Glomerular endothelial cell (primary cell): ENCODE measurements around the gene SCIMP. TPM values are rescaled to one million over a fixed set of nuclear protein-coding genes. Genes with fewer than 3 reads are reported as not detected.
A peak's percentile ranks its signal among the peaks of the same experiment; 100 is the strongest.
"Not testable (repeated sequence)": the region's sequence is repeated elsewhere in the genome, so short reads cannot be mapped to it uniquely, and the experiment has no call there.

ENCODE experiments used
- DNase-seq: peaks from one replicate; pipeline ENCODE4 v3.0.0-alpha.2; 2011; ENCODE audit warnings: low read depth, low spot score; ENCODE audit errors: extremely low read depth
- total RNA-seq: library from RNA; depleted of rRNA; stranded (reverse); fragments of >200 nt; gene quantifications from 2 replicates; pipeline ENCODE4 v1.2.3, GENCODE V29; 2015

Gene SCIMP
- total RNA-seq, 1 donor from 2014 or later = not detected

DNA sequence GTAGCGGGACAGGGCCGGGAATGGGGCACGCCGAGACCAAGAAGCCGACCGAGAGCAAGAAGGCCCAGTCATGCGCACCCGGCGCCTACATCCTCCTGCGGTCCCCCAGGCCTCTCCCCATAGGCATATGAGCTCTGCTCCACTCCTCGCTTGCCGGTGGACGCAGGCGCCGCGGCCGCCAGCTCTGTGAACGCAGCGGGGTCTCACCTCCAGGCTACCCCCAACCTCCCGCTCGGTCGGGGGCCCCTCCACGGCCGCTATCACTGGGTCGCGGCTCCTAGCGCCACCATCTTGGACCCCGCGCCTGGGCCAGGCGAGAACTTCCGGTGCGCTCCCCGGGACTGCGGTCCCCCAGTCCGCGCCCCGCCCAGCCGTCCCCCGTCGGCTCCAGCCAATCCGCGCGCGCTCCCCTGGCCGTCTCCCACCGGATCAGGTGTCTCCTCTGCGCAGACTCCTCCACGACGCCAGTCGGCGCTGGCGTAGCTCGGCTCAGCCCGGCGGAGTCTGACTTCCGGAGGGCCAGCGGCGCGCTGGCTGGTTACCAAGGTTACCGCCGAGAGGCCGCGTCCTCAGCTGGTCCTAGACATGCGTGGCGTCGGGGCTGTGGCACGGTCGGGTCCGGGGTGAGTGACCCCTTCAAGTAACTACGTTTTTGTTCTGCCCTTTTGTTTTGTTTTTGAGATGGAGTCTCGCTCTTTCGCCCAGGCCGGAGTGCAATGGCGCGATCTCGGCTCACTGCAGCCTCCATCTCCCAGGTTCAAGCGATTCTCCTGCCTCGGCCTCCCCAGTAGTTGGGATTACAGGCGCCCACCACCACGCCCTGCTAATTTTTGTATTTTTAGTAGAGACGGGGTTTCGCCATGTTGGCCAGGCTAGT, 42.9 kb downstream of the SCIMP start, which contains the start of gene ZNF594:
TSS of gene ZNF594 (minus strand) at position 328 of the 877 bp plus-strand sequence. CDS start 7,612 bp downstream, outside the sequence.
- peak; percentile 27 for DNase-seq

GRCh38 chr17:5184288-5184687, 50.4 kb downstream of the SCIMP start:
- no peak for DNase-seq

GRCh38 chr17:5183410-5183793, 51.3 kb downstream of the SCIMP start:
- DNase-seq = no peak

DNA sequence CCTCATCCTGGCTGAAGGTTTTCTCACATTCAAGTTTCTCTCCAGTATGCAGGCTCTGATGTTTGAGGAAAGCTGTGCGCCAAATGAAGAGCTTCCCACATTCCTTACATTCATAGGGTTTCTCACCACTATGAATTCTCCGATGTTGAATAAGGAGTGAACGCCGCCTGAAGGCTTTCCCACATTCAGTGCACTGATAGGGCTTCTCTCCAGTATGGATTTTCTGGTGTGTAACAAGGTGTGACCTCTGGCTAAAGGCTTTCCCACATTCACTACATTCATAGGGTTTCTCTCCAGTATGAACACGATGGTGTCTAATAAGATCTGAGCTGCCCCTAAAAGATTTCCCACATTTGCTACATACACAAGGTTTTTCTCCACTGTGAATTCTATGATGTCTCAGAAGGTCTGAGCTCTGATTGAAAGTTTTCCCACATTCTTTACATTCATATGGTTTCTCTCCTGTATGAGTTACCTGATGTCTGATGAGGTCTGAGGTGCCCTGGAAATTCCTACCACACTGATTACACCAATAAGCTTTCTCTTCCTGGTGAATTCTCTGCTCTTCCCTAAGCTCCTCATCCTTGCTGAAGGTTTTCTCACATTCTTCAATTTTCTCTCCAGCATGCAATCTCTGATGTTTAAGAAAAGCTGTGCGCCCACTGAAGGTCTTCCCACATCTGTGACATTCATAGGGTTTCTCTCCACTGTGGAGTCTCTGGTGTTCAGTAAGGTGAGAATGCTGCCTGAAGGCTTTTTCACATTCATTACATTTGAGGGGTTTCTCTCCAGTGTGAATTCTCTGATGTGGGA, 51.9 kb downstream of the SCIMP start:
- no peak for DNase-seq

DNA sequence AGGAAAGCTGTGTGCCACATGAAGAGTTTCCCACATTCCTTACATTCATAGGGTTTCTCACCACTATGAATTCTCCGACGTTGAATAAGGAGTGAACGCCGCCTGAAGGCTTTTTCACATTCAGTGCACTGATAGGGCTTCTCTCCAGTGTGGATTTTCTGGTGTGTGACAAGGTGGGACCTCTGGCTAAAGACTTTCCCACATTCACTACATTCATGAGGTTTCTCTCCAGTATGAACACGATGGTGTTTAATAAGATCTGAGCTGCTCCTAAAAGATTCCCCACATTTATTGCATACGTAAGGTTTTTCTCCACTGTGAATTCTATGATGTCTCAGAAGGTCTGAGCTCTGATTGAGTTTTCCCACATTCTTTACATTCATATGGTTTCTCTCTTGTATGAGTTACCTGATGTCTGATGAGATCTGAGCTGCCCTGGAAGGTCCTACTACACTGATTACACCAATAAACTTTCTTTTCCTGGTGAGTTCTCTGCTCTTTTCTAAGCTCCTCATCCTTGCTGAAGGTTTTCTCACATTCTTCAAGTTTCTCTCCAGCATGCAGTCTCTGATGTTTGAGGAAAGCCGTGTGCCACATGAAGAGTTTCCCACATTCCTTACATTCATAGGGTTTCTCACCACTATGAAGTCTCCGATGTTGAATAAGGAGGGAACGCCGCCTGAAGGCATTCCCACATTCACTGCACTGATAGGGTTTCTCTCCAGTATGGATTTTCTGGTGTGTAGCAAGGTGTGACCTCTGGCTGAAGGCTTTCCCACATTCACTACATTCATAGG, 53.0 kb downstream of the SCIMP start:
- DNase-seq = no peak

- no peak for DNase-seq
Measured at GRCh38 chr17:5179003-5179402, 55.7 kb downstream of the SCIMP start.

DNA sequence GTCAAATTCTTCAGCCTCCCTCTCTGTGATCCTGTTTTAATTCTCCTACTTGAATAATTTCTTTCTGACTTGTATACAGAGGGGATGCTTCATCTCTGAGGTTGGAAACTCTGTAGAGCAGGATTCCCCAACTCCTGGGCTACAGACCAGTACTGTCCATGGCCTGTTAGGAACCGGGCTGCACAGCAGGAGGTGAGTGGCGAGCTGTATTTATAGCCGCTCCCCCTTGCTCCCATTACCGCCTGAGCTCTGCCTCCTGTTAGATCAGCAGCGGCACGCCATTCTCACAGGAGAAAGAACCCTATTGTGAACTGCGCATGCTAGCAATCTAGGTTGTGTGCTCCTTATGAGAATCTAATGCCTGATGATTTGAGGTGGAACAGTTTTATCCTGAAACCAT, 59.6 kb downstream of the SCIMP start:
- DNase-seq = not testable (repeated sequence)

DNA sequence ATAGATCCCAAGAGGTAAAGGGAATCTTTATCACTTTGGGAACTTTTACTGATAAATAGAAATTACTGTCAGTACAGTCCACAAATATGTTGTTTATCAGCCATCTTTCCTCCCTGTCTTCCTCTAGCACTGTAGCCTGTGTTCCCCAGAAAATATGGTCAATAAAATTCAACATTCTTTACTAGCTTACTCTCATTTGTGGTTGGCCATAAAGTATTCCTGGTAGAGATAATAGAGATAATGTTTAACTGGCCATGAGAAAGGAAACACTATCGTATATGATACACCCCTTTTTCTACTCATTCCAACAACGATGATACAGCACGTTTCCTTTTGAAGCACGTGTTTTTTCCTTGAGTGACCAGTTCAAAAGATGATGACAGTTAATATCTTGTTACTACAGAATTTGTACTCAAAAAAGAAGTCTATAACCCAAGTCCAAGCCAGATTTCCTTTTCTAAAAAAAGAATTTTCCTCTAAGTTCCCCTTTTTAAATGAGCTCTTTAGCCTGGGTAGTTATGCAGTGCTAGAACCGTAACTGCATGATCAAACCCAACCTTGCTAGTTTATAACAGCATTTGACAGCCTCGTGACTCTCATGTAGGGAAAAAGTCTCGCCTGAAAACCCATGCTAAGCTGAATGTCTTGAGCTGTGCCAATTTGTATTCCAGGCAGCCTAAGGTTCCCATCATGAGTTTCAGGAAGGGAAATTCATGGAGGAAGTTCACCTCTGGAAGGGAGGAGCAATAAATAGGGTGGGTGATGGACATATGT, 68.7 kb downstream of the SCIMP start:
- DNase-seq = not testable (repeated sequence)

GRCh38 chr17:5164436-5164835, 70.2 kb downstream of the SCIMP start:
- no peak for DNase-seq

- DNase-seq = not testable (repeated sequence)
Measured at GRCh38 chr17:5161793-5162192, 72.9 kb downstream of the SCIMP start.

DNA sequence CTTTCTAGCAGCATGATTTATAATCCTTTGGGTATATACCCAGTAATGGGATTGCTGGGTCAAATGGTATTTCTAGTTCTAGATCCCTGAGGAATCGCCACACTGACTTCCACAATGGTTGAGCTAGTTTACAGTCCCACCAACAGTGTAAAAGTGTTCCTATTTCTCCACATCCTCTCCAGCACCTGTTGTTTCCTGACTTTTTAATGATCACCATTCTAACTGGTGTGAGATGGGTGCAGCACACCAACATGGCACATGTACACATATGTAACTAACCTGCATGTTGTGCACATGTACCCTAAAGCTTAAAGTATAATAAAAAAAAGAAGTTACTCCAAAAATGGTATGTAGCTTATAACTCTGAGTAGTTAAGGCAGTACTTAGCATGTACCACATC, 74.0 kb downstream of the SCIMP start:
- DNase-seq = not testable (repeated sequence)

Other genes with a start within 250 kb of the SCIMP start
- gene CAMTA2, start 247.2 kb downstream of the SCIMP start, total RNA-seq = 16.4 and 35.1 TPM in 2 replicates
- gene INCA1, start 237.3 kb downstream of the SCIMP start, total RNA-seq = 0.39 and 0.76 TPM in 2 replicates
- gene KIF1C, start 236.9 kb downstream of the SCIMP start, total RNA-seq = 114 and 117 TPM in 2 replicates
- 0.10 TPM in 1 of 2 replicates, not detected in the other for gene SLC52A1, start 199.4 kb downstream of the SCIMP start, total RNA-seq
- gene ZFP3, start 156.4 kb downstream of the SCIMP start, total RNA-seq = 2.0 and 2.5 TPM in 2 replicates
- gene ZNF232, start 123.0 kb downstream of the SCIMP start, total RNA-seq = 3.4 and 4.4 TPM in 2 replicates
- not detected in 2 replicates for gene USP6, start 118.8 kb downstream of the SCIMP start, total RNA-seq
- 3.5 and 4.9 TPM in 2 replicates for gene ZNF594, start 43.0 kb downstream of the SCIMP start, total RNA-seq
- 33.7 and 48.5 TPM in 2 replicates for gene RABEP1, start 47.4 kb upstream of the SCIMP start, total RNA-seq
- gene NUP88, start 184.8 kb upstream of the SCIMP start, total RNA-seq = 57.9 and 78.1 TPM in 2 replicates
- gene RPAIN, start 185.3 kb upstream of the SCIMP start, total RNA-seq = 34.3 and 54.5 TPM in 2 replicates
- gene C1QBP, start 204.3 kb upstream of the SCIMP start, total RNA-seq = 166 and 196 TPM in 2 replicates
- 14.1 and 16.0 TPM in 2 replicates for gene DHX33, start 234.1 kb upstream of the SCIMP start, total RNA-seq